IPS DF 6.9 (cell line): Measurements from ENCODE around the gene BIRC6.

Experiments used
- DNase-seq: peaks from one replicate; pipeline ENCODE4 v3.0.0-alpha.2; 2013; ENCODE audit warnings: low read depth, low spot score
- H3K27ac ChIP-seq: one replicate; pipeline ENCODE4 v1.5.1; 2013; ENCODE audit warnings: low read length, control low read depth
- H3K27me3 ChIP-seq: 2 replicates; pipeline ENCODE4 v1.6.1; 2013; ENCODE audit warnings: mild to moderate bottlenecking, low read length; ENCODE audit not compliant: control insufficient read depth, insufficient read depth
- H3K36me3 ChIP-seq: 2 replicates; pipeline ENCODE4 v1.6.1; 2013; ENCODE audit warnings: low read length; ENCODE audit not compliant: control insufficient read depth, insufficient read depth
- H3K4me1 ChIP-seq: 2 replicates; pipeline ENCODE4 v1.6.1; 2013; ENCODE audit warnings: low read length; ENCODE audit not compliant: control insufficient read depth, insufficient read depth
- H3K4me3 ChIP-seq: 2 replicates; pipeline ENCODE4 v1.5.1; 2013; ENCODE audit warnings: mild to moderate bottlenecking, low read length
- H3K9me3 ChIP-seq: 2 replicates; pipeline ENCODE4 v1.6.1; 2013; ENCODE audit warnings: low read length, inconsistent platforms; ENCODE audit not compliant: control insufficient read depth, insufficient read depth
- WGBS: extraction: QIAGEN DNeasy Blood & Tissue Kit; methylation state at CpG from one replicate; pipeline ENCODE4 v1.1.7; 2013; ENCODE audit warnings: mixed read lengths, missing lambda C conversion rate; ENCODE audit not compliant: insufficient read length, insufficient coverage; 5-methylcytosine and 5-hydroxymethylcytosine counted together

The BIRC6 gene

DNA sequence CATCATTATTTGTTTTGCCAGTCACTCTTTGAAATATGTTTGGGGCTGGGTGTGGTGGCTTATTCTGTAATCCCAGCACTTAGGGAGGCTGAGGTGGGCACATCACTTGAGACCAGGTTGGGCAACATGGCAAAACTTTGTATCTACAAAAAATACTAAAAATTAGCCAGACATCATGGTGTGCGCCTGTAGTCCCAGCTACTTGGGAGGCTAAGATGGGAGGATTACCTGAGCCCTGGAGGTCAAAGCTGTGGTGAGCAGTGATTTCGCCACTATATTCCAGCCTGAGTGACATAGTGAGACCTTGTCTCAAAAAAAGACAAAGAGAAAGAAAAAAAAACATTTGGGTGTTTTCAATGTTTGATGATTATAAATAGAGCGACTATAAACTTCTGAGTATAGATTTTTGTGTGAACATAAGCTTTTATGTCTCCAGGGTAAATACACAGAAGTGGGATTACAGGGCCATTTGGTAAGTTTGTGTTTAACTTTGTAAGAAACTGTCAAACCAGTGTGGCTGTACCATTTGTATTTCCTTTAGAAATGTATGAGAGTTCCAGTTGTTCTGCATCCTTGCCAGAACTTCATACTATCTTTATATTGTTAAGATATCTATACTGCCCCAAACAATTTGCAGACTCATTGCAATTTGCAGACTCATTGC is 15.8 kb downstream of the BIRC6 start:
- DNase-seq: no peak
- Histone ChIP-seq H3K4me3 (no peak overlapping the region), H3K4me1 (no peaks in the 10 kb centered on the region), H3K27me3 (no peaks in the 10 kb centered on the region), H3K9me3 (no peaks in the 10 kb centered on the region), H3K27ac (no peak overlapping the region), H3K36me3 (no peaks in the 10 kb centered on the region)
- no CpG with 5 or more reads among the region's 3 CpGs for WGBS

DNA sequence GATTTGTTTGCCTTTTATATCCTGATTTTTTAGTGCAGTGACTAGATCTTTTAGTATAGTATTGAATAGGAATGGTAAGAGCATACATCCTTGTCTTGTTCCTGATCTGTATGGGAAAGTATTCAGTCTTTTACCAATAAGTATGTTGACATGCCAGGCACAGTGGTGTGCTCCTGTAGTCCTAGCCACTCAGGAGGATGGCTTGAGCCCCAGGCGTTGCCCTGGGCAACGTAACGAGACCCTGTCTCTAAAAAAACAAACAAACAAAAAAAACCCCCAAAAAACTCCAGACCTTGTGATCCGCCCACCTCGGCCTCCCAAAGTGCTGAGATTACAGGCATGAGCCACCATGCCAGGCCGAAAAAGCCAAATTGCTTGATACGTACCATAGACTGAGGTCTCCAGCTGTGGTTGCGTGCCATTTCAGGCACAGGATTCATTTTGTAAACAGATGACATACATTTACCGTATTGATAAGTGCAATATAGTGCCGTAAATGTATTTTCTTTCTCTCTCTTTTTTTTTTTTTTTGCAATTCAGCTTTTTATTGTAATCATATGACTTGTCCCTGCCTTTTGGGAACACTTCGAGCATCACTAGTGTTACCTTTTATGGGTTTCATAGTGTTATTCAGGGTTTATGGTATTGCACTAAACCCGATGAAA is 18.5 kb downstream of the BIRC6 start:
- Histone ChIP-seq H3K27ac (no peak overlapping the region), H3K9me3 (no peaks in the 10 kb centered on the region), H3K27me3 (no peaks in the 10 kb centered on the region), H3K36me3 (no peaks in the 10 kb centered on the region), H3K4me3 (no peak overlapping the region), H3K4me1 (no peaks in the 10 kb centered on the region)
- DNase-seq: no peak
- WGBS: no CpG with 5 or more reads among the region's 12 CpGs

GRCh38 chr2:32376756-32377155 is 19.9 kb downstream of the BIRC6 start:
- H3K27ac ChIP-seq: no peak overlapping the region
- H3K4me1 ChIP-seq: no peaks in the 10 kb centered on the region
- DNase-seq: no peak
- no peaks in the 10 kb centered on the region for H3K36me3 ChIP-seq
- H3K27me3 ChIP-seq: no peaks in the 10 kb centered on the region
- no peak overlapping the region for H3K4me3 ChIP-seq
- no peaks in the 10 kb centered on the region for H3K9me3 ChIP-seq

GRCh38 chr2:32377928-32378327 is 21.1 kb downstream of the BIRC6 start:
- Histone ChIP-seq H3K27me3 (no peaks in the 10 kb centered on the region), H3K9me3 (no peaks in the 10 kb centered on the region), H3K27ac (no peak overlapping the region), H3K36me3 (peaks cover 2% of the 10 kb centered on the region; the same call in 1 of the 2 replicates), H3K4me3 (no peak overlapping the region), H3K4me1 (no peaks in the 10 kb centered on the region)
- DNase-seq: no peak
- WGBS: no CpG with 5 or more reads among the region's 1 CpG

GRCh38 chr2:32379352-32379751 is 22.5 kb downstream of the BIRC6 start:
- H3K9me3 ChIP-seq: no peaks in the 10 kb centered on the region
- no peak overlapping the region for H3K27ac ChIP-seq
- no peak overlapping the region for H3K4me3 ChIP-seq
- peaks cover 2% of the 10 kb centered on the region; the same call in 1 of the 2 replicates for H3K36me3 ChIP-seq
- H3K27me3 ChIP-seq: no peaks in the 10 kb centered on the region
- DNase-seq: no peak
- no peaks in the 10 kb centered on the region for H3K4me1 ChIP-seq

- Histone ChIP-seq H3K9me3 (no peaks in the 10 kb centered on the region), H3K36me3 (peaks cover 5% of the 10 kb centered on the region; the same call in 1 of the 2 replicates)
- no CpG with 5 or more reads among the region's 1 CpG for WGBS
Observed at GRCh38 chr2:32383858-32384257, 27.0 kb downstream of the BIRC6 start.

DNA sequence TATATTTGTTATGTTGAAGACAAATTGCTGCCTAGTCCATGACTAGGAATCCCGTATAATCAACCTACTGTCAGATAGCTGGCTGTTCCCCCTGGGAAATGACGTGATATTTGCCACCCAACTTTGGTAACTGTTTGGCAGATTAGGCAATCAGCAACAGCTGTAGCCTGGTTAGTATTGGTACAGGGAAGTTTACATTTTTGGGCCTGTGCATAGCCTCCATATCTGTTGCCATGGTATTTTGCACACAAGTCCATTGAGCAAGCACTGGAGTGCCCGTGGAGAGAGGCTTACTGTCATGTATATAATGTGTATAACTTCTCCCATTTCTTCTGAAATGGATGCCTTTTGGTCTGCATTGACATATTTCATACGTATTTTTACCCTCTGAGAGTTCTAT is 27.7 kb downstream of the BIRC6 start:
- no CpG with 5 or more reads among the region's 4 CpGs for WGBS
- no peaks in the 10 kb centered on the region for H3K4me1 ChIP-seq
- no peaks in the 10 kb centered on the region for H3K9me3 ChIP-seq
- no peak overlapping the region for H3K4me3 ChIP-seq
- no peaks in the 10 kb centered on the region for H3K27me3 ChIP-seq
- DNase-seq: no peak
- H3K36me3 ChIP-seq: peaks cover 5% of the 10 kb centered on the region; the same call in 1 of the 2 replicates
- H3K27ac ChIP-seq: no peak overlapping the region

More at GRCh38 chr2:32383858-32384257, 27.0 kb downstream of the BIRC6 start:
- no peak for DNase-seq
- no peaks in the 10 kb centered on the region for H3K27me3 ChIP-seq
- no peaks in the 10 kb centered on the region for H3K4me1 ChIP-seq
- no peak overlapping the region for H3K4me3 ChIP-seq
- H3K27ac ChIP-seq: no peak overlapping the region

DNA sequence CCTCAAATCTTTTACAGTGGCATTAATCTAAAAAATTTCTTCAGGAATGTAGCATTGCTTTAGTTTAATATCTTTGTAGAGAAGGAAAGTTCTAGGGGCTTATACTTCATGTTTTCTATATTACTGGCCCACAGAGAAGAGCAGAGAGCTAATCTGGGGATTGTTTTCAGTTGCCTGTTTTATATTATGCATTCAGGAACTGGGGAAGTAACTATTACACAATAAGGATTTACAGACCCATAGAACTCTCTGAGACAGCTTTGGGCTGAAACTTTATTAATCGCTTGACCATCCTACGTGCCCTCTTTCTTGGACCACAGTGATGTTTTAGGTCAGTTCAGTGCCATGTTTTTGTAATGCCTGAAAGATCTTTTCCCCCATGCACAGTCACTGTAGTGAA is 29.9 kb downstream of the BIRC6 start:
- WGBS: no CpG with 5 or more reads among the region's 2 CpGs
- no peaks in the 10 kb centered on the region for H3K27me3 ChIP-seq
- peaks cover 5% of the 10 kb centered on the region; the same call in 1 of the 2 replicates for H3K36me3 ChIP-seq
- H3K4me1 ChIP-seq: no peaks in the 10 kb centered on the region
- H3K4me3 ChIP-seq: no peak overlapping the region
- DNase-seq: no peak
- H3K27ac ChIP-seq: no peak overlapping the region
- no peaks in the 10 kb centered on the region for H3K9me3 ChIP-seq

GRCh38 chr2:32399221-32399620 is 42.4 kb downstream of the BIRC6 start:
- no peaks in the 10 kb centered on the region for H3K9me3 ChIP-seq
- WGBS: no CpG with 5 or more reads among the region's 5 CpGs
- H3K36me3 ChIP-seq: no peaks in the 10 kb centered on the region; the same call in 1 of the 2 replicates
- no peak overlapping the region for H3K27ac ChIP-seq
- H3K4me1 ChIP-seq: no peaks in the 10 kb centered on the region
- DNase-seq: no peak
- no peaks in the 10 kb centered on the region for H3K27me3 ChIP-seq
- H3K4me3 ChIP-seq: no peak overlapping the region

- no peaks in the 10 kb centered on the region for H3K36me3 ChIP-seq
- DNase-seq: no peak
- H3K4me3 ChIP-seq: no peak overlapping the region
- no peaks in the 10 kb centered on the region for H3K9me3 ChIP-seq
- H3K27ac ChIP-seq: no peak overlapping the region
- no peaks in the 10 kb centered on the region for H3K4me1 ChIP-seq
- no peaks in the 10 kb centered on the region for H3K27me3 ChIP-seq
Observed at GRCh38 chr2:32402091-32402490, 45.3 kb downstream of the BIRC6 start.

GRCh38 chr2:32403782-32404181 is 47.0 kb downstream of the BIRC6 start:
- no CpG with 5 or more reads among the region's 5 CpGs for WGBS
- Histone ChIP-seq H3K4me3 (no peak overlapping the region), H3K4me1 (no peaks in the 10 kb centered on the region), H3K36me3 (no peaks in the 10 kb centered on the region), H3K27ac (no peak overlapping the region), H3K27me3 (no peaks in the 10 kb centered on the region), H3K9me3 (no peaks in the 10 kb centered on the region)
- DNase-seq: no peak
